Retinal pigment epithelial cell (primary cell): ENCODE data around the gene SDF2.

Experiments used
- DNase-seq: peaks from one replicate; pipeline ENCODE4 v3.0.0-alpha.2; 2010; ENCODE audit warnings: low read depth
- H3K4me3 ChIP-seq: 2 replicates; pipeline ENCODE4 v1.5.1; 2011; ENCODE audit warnings: mild to moderate bottlenecking, low read length, control low read depth, moderate library complexity
- CTCF ChIP-seq: conservative IDR thresholded peaks from 2 replicates; pipeline ENCODE4 v1.5.1; 2011; ENCODE audit warnings: low read depth, low read length, control low read depth, inconsistent platforms

The SDF2 gene

DNA sequence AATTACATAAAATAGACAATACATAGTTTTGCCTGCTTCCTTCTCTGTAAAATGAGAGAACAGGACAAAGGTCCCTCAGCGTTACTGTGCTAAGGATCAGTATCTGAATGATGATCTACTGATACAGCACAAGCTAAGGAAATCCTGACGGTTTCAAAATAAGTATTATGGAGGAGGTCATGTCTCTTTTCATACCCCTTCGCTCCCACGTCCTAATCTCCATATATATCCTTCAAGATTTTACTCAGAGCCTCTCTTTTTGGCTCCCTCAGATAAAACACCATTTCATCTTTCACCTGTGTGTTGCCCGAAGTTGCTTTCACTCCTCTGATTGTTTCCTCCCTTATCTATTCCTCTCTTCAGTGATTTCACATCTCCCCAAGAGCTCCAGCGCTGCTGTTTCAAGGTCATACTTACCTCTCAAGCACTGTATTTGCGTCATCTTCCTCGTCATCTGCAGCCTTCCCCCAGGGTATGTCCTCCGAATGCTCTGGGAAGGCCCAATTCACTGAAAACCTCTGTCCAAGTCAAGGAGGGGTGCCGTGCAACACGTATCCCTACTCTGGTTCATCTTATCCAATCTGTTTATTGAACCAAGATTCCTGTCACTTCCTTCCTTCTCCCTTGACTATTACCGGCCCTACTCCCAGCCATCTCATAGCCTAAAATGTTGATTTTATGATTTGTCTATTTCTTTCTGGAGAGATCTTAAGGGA, 15.5 kb downstream of the SDF2 start:
- no peak for TF ChIP-seq CTCF
- DNase-seq: no peak
- no peak overlapping the region for H3K4me3 ChIP-seq

DNA sequence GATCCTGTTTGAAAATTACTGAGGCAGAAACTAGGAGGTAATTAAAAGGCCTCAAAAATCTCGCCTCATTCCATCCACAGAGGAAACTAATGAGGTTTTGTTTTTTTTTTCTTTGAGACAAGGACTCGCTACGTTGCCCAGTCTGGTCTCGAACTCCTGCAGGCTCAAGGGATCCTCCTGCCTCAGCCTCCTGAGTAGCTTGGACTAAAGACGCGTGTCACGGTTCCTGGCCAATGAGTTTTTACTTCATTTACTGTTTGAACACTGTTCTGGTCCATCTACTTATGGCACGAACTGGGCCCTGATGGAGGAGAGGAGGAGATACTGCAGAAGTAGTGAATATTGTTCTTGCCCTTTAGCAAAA, 16.1 kb downstream of the SDF2 start:
- DNase-seq: no peak
- TF ChIP-seq CTCF: no peak
- peak overlapping the region; percentile 62 for H3K4me3 ChIP-seq

DNA sequence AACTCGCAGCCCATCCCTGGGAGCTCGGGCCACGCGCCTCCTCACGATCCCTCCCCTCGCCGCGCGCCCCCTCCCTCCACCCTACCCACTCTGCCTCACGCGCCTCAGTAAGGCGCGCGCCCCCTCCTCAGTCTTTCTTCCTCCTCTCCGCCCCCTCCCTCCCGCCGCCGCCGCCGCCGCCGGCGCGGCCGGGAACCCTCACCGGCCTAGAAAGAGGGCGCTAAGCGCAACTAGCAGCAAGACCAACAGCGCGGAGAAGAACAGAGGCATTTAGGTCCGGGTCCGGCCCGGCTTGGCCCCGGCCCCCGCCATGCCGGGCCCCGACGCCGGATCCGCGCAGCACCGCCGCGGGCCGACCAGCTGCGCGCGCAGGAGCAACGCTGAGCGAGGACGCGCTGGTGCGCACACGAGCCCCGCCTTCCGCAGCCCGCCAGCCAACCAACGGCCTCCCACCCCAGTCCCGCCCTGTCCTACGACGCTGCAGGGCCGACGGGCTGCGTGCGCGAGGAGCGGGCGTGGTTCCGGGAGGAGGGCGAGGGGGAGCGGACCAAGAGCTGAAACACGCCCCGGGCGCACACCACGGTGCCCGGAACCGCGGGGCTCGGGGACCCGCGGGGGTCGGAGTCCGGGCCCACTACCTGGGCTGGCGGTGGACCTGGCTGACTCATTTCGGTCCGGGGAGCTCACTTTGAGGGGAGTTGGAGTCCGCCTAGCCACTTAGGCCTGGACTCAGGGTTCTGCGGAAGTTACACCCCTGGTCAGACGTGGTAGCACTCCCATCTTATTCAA, 16.7 kb downstream of the SDF2 start, which contains the start of gene BLTP2:
Gene BLTP2 (minus strand): TSS at position 372 of the 789 bp plus-strand sequence. CDS start 102 bp downstream, at position 270.
- DNase-seq: peak; percentile 80
- TF ChIP-seq CTCF: no peak
- H3K4me3 ChIP-seq: peak within 1 kb of the TSS; percentile 94

DNA sequence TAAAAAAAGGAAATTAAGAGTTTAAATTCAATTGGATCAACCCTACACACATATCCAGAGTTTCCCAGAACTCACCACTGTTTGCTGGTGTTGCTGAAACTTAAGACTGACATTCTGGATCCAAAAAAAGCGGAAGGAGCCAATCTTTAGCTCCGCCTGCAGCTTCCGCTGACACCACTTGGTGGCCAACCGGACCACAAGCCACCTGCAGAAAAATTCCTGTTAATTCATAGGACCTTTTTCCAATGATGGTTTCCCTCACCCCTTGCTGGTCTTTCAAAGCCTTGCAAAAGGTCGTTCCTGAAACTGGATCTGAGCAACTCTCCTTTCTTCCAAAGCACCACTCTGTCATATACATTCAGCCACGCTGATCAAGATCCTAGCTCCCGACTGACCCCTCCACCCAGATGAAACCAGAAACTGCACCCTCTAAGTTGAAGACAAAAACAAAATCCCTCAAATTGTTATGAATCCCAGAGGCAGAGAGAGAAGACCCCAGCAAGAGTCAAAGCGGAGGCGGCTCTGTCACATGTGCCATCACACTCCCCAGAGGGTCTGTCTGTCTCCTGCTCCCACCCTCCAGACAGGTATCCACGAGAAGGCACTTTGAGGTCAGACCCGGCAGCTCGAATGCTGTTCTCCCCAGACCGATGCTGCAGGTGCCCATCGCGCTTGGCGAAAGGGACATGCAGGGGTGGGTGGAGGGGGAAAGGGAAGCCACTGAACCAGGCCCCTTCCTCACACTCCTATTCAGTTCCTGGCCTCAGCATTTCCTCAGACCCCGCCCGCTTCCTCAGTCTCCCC, 17.5 kb downstream of the SDF2 start:
- TF ChIP-seq CTCF: peak; percentile 62
- DNase-seq: peak; percentile 15
- peak overlapping the region; percentile 94 for H3K4me3 ChIP-seq

GRCh38 chr17:28641579-28641978, 20.1 kb downstream of the SDF2 start:
- DNase-seq: no peak
- no peak for TF ChIP-seq CTCF
- no peak overlapping the region for H3K4me3 ChIP-seq

GRCh38 chr17:28635506-28635905, 26.2 kb downstream of the SDF2 start:
- no peak for DNase-seq
- no peak for TF ChIP-seq CTCF
- H3K4me3 ChIP-seq: no peak overlapping the region
